Esophagus squamous epithelium (tissue), 5 donors: ENCODE data around the gene B4GALT5. TPM values are rescaled to one million over a fixed set of nuclear protein-coding genes. Genes with fewer than 3 reads are reported as not detected.
"Not testable (repeated sequence)": the region's sequence is repeated elsewhere in the genome, so short reads cannot be mapped to it uniquely, and the experiment has no call there.

Experiments used
- DNase-seq: peaks from one replicate; lab custom pipeline; 2025; lab: John Stamatoyannopoulos, UW
- H3K27ac ChIP-seq, 4 donors: fragments of 200-600 bp; sonication (generic); one replicate each; pipeline ENCODE4 v1.5.1; 2016 to 2019; ENCODE audit warnings: mild to moderate bottlenecking in 1 of 4
- H3K27me3 ChIP-seq, 4 donors: fragments of 200-600 bp; sonication (generic); 1 replicate in 3 of 4; 2 replicates in 1 of 4; pipeline versions ENCODE4 v1.5.1 to v1.6.0; 2017 to 2021; ENCODE audit warnings: antibody characterized with exemption in 1 of 4
- H3K36me3 ChIP-seq, 3 donors: fragments of 200-600 bp; sonication (generic); one replicate each; pipeline ENCODE4 v1.5.1; 2016 to 2019
- H3K4me1 ChIP-seq, 3 donors: fragments of 200-600 bp; sonication (generic); one replicate each; pipeline ENCODE4 v1.5.1; 2017 to 2019
- H3K4me3 ChIP-seq, 4 donors: fragments of 200-600 bp; sonication (generic); 1 replicate in 3 of 4; 2 replicates in 1 of 4; pipeline ENCODE4 v1.5.1; 2016 to 2019; ENCODE audit warnings: mild to moderate bottlenecking in 2 of 4, moderate library complexity in 1 of 4
- H3K9me3 ChIP-seq, 3 donors: fragments of 200-600 bp; sonication (generic); one replicate each; pipeline ENCODE4 v1.5.1; 2016 to 2019
- CTCF ChIP-seq, 6 experiments: fragments of 450-650 bp in 4 of 6; fragments of 200-600 bp in 2 of 6; sonication (generic) in 2 of 6; IDR thresholded peaks; one replicate each; pipeline ENCODE4 v1.5.1; 2016 to 2019; ENCODE audit warnings: antibody characterized with exemption in 6 of 6, mild to moderate bottlenecking in 4 of 6, moderate library complexity in 4 of 6
- POLR2A ChIP-seq, 4 donors: fragments of 450-650 bp; IDR thresholded peaks; one replicate each; pipeline ENCODE4 v1.6.1; 2017; ENCODE audit warnings: antibody characterized with exemption in 4 of 4, mild to moderate bottlenecking in 4 of 4, moderate library complexity in 3 of 4
- WGBS, 2 donors: methylation state at CpG; one replicate each; pipeline ENCODE4 v1.1.5; 2018; 5-methylcytosine and 5-hydroxymethylcytosine counted together
- intact Hi-C: fragments of 100-400 bp; cut with DNase I; formaldehyde crosslinking; loops from one replicate; pipeline ENCODE4 v1.15.0; 2022
- total RNA-seq, 4 donors: library from RNA; depleted of rRNA; stranded (reverse); fragments of >200 nt; gene quantifications; one replicate each; pipeline ENCODE4 v1.1.0, GENCODE V29; 2016
- donor health status: DM: yes; HTN: yes; CAD: no.

The B4GALT5 gene
- total RNA-seq, 4 donors from 2014 or later = 24.1 to 34.2 (median 25.7) TPM

GRCh38 chr20:49712118-49712517, 1.6 kb downstream of the B4GALT5 start:
- intact Hi-C loops = no loop called here
- Histone ChIP-seq H3K9me3 (no peaks in the 10 kb centered on the region), H3K36me3 (no peaks in the 10 kb centered on the region), H3K4me3 (peak overlapping the region; percentile 66 to 97 (median 96)), H3K27me3 (no peaks in the 10 kb centered on the region), H3K27ac (peak overlapping the region; percentile 93 to 96 (median 96)), H3K4me1 (peaks cover 7 to 69% (median 22%) of the 10 kb centered on the region in 3 donors)
- TF ChIP-seq POLR2A (IDR thresholded peaks at IDR 0.05) (no peak), CTCF (IDR thresholded peaks at IDR 0.05) (no peak)
- no peak for DNase-seq
- WGBS, 2 donors = 42 to 55% methylated on average over 4 of the region's 4 CpGs

- H3K27me3 ChIP-seq = no peaks in the 10 kb centered on the region
- 63 to 69% methylated on average over 3 of the region's 3 CpGs for WGBS, 2 donors
- peaks cover 10 to 73% (median 27%) of the 10 kb centered on the region in 3 donors for H3K4me1 ChIP-seq
- TF ChIP-seq CTCF (IDR thresholded peaks at IDR 0.05) (no peak), POLR2A (IDR thresholded peaks at IDR 0.05) (no peak)
- no peaks in the 10 kb centered on the region for H3K36me3 ChIP-seq
- intact Hi-C loops = no loop called here
- H3K9me3 ChIP-seq = no peaks in the 10 kb centered on the region
- peak overlapping the region in 3 of 4 donors; percentile 95 to 96 (median 96) for H3K27ac ChIP-seq
- peak overlapping the region in 3 of 4 donors; percentile 96 to 97 (median 97) for H3K4me3 ChIP-seq
- DNase-seq = no peak
Measured at GRCh38 chr20:49711667-49711987, 2.1 kb downstream of the B4GALT5 start.

- H3K36me3 ChIP-seq = no peaks in the 10 kb centered on the region
- H3K27ac ChIP-seq = peak overlapping the region in 3 of 4 donors; percentile 95 to 96 (median 96)
- H3K27me3 ChIP-seq = no peaks in the 10 kb centered on the region
- intact Hi-C loops = no loop called here
- H3K4me3 ChIP-seq = peak overlapping the region in 3 of 4 donors; percentile 96 to 97 (median 97)
- TF ChIP-seq CTCF (IDR thresholded peaks at IDR 0.05) = no peak
- no peak for TF ChIP-seq POLR2A (IDR thresholded peaks at IDR 0.05)
- no peaks in the 10 kb centered on the region for H3K9me3 ChIP-seq
- DNase-seq = no peak
- 30 to 53% methylated on average over 3 of the region's 3 CpGs for WGBS, 2 donors
- peaks cover 14 to 78% (median 32%) of the 10 kb centered on the region in 3 donors for H3K4me1 ChIP-seq
Measured at GRCh38 chr20:49710971-49711666, 2.6 kb downstream of the B4GALT5 start.

- DNase-seq = no peak
- Histone ChIP-seq H3K27me3 (no peaks in the 10 kb centered on the region), H3K36me3 (no peaks in the 10 kb centered on the region), H3K4me3 (no peak overlapping the region), H3K27ac (peak overlapping the region in 3 of 4 donors; percentile 35 to 63 (median 41)), H3K4me1 (peaks cover 14 to 89% (median 25%) of the 10 kb centered on the region in 3 donors), H3K9me3 (no peaks in the 10 kb centered on the region)
- no peak for TF ChIP-seq CTCF (IDR thresholded peaks at IDR 0.05)
- no peak for TF ChIP-seq POLR2A (IDR thresholded peaks at IDR 0.05)
- 72 to 85% methylated on average over 3 of the region's 3 CpGs for WGBS, 2 donors
- intact Hi-C loops = no loop called here
Measured at GRCh38 chr20:49707118-49707517, 6.6 kb downstream of the B4GALT5 start.

- 51 to 61% methylated on average over 4 to 5 of the region's 5 CpGs for WGBS, 2 donors
- Histone ChIP-seq H3K27me3 (no peaks in the 10 kb centered on the region), H3K36me3 (no peaks in the 10 kb centered on the region), H3K27ac (peak overlapping the region in 3 of 4 donors; percentile 35 to 63 (median 41)), H3K9me3 (no peaks in the 10 kb centered on the region), H3K4me1 (peaks cover 13 to 88% (median 22%) of the 10 kb centered on the region in 3 donors), H3K4me3 (no peak overlapping the region)
- intact Hi-C loops = no loop called here
- DNase-seq = no peak
- TF ChIP-seq CTCF (IDR thresholded peaks at IDR 0.05) = no peak
- no peak for TF ChIP-seq POLR2A (IDR thresholded peaks at IDR 0.05)
Measured at GRCh38 chr20:49706630-49707091, 7.0 kb downstream of the B4GALT5 start.

- H3K4me1 ChIP-seq = peaks cover 13 to 88% (median 18%) of the 10 kb centered on the region in 3 donors
- DNase-seq, H3K36me3 ChIP-seq, intact Hi-C loops, H3K27me3 ChIP-seq, H3K9me3 ChIP-seq, H3K4me3 ChIP-seq: not testable (repeated sequence)
- WGBS, 2 donors = 87 to 91% methylated on average over 5 of the region's 5 CpGs
- H3K27ac ChIP-seq = peak overlapping the region in 2 of 4 donors; percentile 35 to 63
Measured at GRCh38 chr20:49705893-49706292, 7.8 kb downstream of the B4GALT5 start.
